ENCODE results near the gene IL11RA.

IL11RA gene

DNA sequence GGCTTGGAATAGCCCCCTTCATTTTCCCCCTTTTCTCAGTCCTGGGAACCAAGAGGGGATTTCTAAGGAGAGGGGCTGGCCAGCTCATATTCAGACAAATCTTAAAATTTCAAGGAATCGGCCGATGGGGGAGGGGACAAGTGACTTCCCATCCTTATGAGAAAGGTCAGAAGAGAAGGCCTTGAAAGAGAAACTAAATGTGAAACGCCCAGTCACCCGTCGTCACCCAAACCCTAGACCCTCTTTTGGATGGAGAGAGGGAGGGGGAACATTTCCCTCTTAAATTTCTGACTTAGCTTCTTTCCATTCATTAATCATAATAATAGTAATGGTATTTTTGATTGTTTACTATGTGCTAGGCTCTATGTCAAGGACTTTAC is 39.9 kb downstream of the IL11RA start:
- H3K4me3 ChIP-seq (ENCODE audit: low read length) = no peak overlapping the region
- no peak for TF ChIP-seq ZNF274 (IDR thresholded peaks at IDR 0.05; ENCODE audit: low read depth, low read length)

DNA sequence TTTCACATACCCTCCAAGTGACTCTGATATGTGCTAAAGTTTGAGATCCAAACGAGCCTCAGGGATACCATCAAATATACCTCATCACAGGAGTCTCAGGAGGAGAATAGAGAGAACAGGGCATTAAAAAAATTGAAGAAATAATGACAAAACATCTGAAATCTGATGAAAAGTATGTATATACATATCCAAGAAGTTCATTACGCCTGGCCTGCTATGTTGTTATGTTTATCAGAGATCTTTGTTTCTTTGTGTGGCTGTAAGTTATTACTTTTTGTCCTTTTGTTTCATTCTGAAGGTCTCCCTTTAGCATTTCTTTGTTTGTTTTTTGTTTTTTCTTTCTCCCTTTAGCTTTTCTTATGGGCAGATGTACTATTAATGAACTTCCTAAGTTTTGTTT is 41.6 kb downstream of the IL11RA start:
- no peak for TF ChIP-seq ZNF274 (IDR thresholded peaks at IDR 0.05; ENCODE audit: low read depth, low read length)
- H3K4me3 ChIP-seq (ENCODE audit: low read length) = no peak overlapping the region

DNA sequence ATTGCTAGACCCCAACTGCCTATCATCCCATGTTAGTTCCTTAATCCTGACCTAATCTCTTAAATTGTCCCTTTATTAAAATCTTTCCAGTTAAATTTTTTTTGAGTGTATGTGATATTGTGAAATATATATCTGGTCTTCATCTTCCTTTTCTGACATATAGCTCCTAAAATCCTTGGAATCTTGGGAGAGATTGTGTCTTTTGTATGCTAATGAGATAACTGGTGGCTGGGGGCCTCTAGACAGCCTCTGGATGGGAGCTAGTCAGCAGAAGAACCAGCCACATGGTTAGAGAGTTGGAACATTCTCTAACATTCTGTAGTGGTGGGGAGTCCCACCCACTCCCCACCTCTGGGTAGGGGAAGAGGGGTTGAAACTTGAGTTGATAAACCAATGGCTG is 42.8 kb downstream of the IL11RA start:
- no peak for TF ChIP-seq ZNF274 (IDR thresholded peaks at IDR 0.05; ENCODE audit: low read depth, low read length)

DNA sequence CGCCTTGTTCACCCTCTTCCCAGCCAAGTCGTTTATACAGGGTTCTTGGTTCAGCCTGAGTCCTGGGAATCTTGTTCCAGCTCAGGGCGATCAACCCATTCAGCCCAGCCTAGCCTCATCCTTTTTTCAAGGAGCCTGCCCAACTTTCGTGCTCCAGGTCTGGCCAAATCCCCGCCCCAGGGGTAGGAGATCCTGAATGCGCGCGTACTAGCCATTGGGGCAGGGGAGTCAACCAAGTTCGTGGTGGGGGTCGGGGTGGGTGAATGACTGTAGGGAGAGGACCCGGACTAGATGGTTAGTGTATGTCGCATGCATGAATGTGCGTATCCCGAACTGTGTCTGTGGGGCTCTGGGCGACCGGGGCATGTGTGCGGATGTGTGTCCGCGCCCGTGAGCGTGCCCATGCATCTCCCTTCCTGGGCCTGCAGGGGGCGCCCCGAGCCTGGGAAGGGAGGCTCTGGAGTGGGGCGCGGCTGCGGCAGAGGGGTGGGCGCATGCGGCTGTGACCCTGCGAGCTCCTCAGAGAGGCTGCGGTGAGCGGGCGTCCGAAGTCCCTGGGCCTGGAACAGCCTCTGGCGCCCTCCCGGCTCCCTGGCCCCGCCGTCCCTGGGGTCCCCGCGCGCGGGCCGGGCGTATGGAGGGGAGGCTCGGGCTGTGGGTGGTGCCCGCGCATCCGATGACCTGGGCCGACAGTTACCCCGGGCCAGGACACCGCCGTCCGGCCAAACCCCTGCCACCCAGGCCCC is 49.2 kb downstream of the IL11RA start:
- no peak overlapping the region for H3K4me3 ChIP-seq (ENCODE audit: low read length)
- no peak for TF ChIP-seq ZNF274 (IDR thresholded peaks at IDR 0.05; ENCODE audit: low read depth, low read length)

More for the DNA sequence above, 42.8 kb downstream of the IL11RA start:
- no peak overlapping the region for H3K4me3 ChIP-seq (ENCODE audit: low read length)

DNA sequence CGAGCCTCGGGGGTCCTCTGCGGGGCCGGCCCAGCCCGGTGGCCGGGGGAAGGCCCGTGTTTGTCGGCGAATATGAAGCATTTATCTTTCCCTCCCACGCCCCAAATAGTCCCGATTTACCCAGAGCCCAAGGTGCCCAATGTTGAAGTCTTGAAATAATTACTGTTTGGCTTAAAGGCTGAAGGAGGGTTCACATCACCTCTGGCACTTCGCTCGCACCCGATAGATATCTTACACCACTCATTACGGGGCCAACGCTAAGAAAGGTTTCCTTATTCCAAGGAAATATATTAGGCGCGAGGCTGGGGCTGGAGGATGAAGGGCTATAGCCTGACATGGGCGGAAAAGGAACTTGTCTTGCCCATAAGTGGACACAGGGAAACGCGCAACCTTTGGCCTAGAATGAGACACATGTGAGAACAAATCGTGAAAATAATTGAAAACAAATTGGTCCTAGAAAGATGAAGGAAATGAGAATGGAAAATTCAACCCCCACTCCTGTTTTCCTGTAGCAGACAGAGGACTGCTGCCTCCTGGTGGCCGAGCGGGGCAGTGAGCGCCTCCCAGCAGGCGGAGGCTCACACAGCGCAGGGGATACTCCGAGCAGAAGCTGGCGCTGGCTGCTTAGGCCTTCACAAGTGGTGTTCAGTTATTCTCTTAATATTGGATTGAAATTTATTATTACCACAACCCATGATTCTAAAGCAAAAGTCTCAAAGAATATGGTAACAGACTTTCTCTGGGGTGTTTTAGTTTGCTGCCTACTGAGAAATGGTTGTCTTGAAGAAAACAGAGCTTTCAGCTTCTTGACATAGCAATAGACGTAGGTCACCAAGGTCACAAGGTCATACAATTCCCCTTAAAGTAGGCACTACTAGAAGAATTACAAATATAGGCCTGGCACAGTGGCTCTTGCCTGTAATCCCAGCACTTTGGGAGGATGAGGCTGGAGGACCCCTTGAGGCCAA is 50.1 kb downstream of the IL11RA start:
- no peak for TF ChIP-seq ZNF274 (IDR thresholded peaks at IDR 0.05; ENCODE audit: low read depth, low read length)
- H3K4me3 ChIP-seq (ENCODE audit: low read length) = no peak overlapping the region

DNA sequence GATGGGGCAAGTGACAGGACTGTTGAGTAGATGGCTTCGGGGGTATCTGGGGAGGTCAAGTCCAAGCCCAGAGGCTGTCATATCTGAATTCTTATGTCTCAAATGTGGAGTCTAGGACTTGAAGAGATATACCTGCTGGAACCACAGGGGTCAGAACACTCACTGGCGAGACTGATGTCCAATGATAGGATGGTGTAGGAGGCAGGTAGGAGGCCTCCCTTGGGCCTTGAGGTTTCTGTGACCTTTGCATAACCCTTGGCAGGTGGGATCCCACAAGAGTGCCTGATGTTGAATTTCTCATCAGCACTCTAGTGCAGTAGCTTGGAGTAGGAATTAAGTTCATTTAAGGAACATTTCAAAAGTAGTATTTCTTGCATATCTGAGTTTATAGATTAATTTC is 55.1 kb downstream of the IL11RA start:
- no peak for TF ChIP-seq ZNF274 (IDR thresholded peaks at IDR 0.05; ENCODE audit: low read depth, low read length)
- H3K4me3 ChIP-seq (ENCODE audit: low read length) = no peak overlapping the region

DNA sequence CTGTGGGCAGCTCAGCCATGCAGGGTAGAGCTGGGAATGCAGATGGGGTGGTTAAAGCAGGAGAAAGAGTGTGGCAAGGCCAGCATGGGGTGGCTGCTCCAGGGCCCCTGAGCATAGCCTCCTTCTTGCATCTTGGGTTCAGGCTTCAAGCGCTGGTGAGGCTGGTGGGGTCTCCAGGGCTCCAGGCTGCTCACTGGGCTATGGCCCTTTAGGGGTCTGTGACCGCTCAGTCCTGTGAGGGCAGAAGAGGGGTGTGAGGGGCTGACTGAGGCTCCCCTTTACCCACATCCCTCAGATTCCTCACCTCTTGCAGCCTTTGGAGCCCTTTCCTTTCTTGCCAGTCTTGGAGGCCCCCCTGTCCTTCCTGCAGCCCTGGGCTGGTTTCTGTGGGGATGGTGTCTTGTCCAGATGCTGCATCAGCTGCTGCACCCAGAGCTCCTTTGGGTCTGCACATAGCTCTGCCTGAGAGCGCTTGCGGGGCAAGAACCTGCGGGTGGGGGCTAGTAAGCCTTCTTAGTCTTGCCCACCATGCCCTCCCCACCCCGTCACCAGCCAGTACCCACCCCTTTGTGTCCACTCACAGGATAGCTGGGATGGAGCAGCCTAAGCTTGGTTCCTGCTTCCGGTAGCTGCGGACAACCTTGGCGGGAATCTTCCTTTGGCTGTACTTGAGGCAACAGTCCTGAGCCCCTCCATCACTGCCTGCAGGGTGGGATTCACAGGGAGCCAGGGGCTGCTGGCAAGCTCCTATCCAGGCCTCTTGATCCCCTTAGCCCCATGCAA is 57.4 kb downstream of the IL11RA start:
- TF ChIP-seq ZNF274 (IDR thresholded peaks at IDR 0.05; ENCODE audit: low read depth, low read length) = no peak
- H3K4me3 ChIP-seq (ENCODE audit: low read length) = no peak overlapping the region

DNA sequence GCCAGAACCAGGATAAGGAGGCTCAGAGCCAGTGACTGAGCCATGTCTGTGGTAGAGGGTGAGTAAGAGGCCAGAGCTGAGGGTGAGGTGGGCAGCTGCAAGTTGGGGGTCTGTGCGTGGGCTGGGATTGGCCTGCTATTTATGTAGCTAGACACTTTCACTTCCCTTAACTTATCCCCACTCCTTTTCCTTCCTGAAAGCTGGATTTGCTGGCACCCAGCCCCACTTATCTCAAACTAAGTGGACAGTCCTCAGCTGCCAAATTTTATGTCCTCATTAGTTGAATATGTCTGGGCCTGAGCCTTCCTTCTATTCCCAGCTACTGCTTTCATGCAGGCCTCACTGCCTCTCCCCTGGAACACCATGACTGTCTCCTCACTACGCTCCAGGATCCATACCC is 58.0 kb downstream of the IL11RA start, which contains the start of gene CCL21:
TSS of gene CCL21 (minus strand) at position 114 of the 400 bp plus-strand sequence. CDS start at position 44, 70 bp downstream.
- H3K4me3 ChIP-seq (ENCODE audit: low read length) = no peak within 1 kb of the TSS
- no peak for TF ChIP-seq ZNF274 (IDR thresholded peaks at IDR 0.05; ENCODE audit: low read depth, low read length)

Measured in GM08714 (cell line).